NCI-H1694 (cell line): ENCODE data around the gene PLXNC1.

Source experiments
- DNase-seq: peaks from one replicate; lab custom pipeline; 2025; lab: John Stamatoyannopoulos, UW

Gene PLXNC1

GRCh38 chr12:94133964-94134795, 14.2 kb upstream of the PLXNC1 start:
- peak; percentile 65 for DNase-seq

- no peak for DNase-seq
Measured at GRCh38 chr12:94135896-94136295, 12.5 kb upstream of the PLXNC1 start.

- DNase-seq, result no peak
Measured at GRCh38 chr12:94139816-94140215, 8.6 kb upstream of the PLXNC1 start.

DNA sequence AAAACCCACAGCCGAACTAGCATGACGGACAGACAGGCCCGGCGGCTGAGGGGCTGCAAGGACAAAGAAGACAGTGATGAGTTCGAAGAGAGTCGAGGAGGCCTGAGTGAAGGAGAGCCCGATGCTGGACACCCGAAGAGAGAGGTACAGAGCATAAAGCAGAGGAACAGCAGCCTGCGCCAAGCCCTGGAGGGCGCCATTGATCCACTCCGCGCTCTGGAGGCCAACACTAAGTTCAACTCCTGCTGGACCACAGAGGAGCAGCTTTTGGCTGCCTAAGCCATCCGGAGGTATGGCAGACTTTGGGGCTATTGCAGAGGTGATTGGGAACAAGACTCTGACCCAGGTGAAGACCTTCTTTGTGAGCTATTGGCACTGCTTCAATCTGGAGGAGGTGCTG, 7.8 kb upstream of the PLXNC1 start:
- DNase-seq, result no peak

- DNase-seq, result no peak
Measured at GRCh38 chr12:94141004-94141764, 7.2 kb upstream of the PLXNC1 start.

DNA sequence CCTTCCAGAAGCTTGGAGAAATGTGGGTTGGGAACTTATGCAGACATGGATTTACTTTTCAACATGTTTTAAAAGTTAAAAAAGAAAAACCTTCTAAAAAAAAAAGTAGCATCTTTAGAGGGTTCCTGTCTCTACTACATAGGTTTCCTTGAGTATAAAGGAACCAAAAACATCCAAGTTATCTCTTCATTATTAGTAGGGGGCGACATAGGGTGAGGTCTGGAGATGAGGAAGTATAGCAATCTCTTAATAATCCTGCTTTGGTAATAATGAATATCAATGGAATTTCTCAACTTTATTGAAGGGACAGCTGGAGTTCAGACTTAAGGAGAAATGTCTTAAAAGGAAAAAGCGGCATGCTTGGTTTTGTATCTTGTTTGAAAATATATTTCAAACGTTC, 6.5 kb upstream of the PLXNC1 start:
- no peak for DNase-seq

DNA sequence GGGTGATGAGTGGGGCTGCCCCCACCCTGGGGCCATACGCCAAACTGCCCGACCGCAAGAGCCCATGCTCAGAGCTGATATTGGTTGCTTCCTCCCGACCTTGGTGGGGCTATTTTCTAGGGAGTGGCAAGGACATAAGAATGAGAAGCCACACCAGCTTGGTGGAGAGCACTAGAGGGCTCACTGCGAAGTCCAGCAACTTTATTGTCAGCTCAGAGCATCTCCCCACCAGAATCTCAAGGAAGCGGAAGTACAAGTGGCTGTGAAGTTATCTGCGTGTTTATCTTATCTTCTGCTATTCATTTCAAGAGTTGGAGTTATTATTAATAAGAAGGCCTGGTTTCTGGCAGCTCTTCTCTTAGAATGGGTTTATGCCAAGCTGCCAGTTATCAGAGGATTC, 4.9 kb upstream of the PLXNC1 start:
- no peak for DNase-seq

GRCh38 chr12:94143951-94144350, 4.4 kb upstream of the PLXNC1 start:
- DNase-seq, result no peak

- DNase-seq, result no peak
Measured at GRCh38 chr12:94144781-94145180, 3.6 kb upstream of the PLXNC1 start.

DNA sequence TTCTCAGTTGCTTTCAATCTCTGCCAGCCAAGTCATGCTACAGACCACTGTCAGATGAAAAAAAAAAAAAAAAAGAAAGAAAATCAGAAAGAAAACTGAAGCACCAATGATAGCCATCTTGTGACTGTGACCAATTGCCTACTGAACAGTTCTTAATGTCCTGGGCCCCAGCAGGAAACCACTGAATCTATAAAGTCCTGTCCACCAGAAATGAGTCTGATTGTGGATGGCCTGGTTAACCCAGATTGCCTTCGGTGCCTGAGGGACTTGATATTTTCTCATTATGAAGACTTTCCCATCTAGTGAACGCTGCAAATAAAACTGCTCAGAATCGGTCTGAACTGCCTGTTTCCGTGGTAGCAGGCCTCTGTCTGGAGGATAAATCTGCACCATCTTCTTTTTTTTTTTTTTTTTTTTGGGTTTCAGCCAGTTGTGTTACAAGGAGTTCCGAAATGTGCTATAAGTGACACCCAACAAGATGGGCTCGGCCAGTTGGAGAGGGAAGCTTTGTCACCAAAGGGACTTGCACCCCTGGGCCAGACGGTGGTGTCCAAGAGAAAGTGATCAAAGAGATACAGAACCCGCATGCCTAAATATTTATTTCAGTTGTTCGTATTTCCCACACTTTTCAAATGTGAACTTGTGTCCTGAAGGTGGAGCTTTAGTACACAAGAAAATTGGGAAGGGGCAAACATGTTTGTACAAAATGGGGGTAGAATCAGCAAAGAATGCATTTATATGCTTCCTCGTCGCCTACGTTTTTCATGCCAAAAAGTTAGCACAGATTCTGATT, 3.0 kb upstream of the PLXNC1 start:
- DNase-seq, result no peak

DNA sequence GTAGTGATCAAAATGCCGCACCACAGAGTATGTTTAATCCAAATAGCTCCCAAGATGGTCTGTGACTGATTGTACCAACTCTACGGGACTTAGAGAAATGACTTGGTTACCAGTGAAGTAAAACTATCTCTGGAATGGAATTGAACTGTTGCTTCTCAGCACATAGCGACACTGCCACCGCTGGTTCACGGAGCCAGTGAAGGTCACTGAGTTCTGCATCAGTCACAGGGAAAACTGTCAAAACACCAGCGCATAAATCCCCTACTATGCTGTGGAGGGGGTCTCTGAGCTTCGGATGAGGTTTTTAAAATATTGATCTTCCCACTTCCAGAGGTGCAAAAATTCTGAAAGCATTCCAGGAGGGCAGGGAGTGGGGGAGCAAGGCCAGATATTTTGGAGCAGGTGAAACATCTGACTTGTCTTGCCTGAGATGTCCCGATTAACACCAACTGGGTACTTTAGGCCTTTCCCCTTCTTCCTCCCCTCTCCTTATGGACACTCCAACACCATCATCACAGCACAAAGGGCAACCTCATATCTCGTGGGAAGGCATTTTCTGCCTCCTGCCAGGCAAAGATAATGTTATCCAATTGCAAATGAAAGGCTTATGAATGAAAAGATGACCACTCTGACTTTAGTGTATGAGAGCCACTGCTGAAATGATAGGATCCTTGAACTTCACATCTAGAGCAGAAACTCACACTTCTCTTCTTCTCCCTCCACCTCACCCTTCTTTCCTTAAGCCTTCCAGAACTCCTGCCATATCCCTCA, 2.0 kb upstream of the PLXNC1 start:
- DNase-seq, result no peak

DNA sequence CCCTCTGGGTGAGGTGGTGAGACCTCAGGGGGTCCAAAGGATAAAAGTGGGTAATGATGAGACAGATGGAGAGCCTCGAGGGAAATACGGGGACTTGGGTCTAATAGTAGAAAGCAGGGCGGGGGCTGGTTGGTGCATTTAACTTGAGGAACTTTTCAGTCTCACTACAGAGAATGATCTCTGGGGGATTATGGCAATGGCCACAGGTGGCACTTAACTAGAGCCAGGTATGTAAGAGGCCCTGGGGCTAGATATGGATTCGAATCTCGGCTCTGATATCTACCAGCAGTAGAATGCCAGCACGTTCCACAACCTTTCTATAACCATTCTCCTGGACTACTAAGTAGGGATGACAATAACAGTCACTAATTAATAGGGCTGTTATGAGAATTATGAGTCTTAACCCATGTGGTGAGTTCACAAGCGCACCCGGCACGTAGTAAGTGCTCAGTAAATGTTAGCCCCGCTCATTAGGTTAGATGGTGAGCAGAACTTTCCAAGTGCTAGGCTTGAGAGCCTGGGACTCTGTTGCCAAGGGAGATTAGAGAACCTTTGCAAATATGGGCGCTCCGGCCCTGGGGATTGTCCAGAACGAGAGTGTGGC, 888 bp upstream of the PLXNC1 start:
- no peak for DNase-seq

DNA sequence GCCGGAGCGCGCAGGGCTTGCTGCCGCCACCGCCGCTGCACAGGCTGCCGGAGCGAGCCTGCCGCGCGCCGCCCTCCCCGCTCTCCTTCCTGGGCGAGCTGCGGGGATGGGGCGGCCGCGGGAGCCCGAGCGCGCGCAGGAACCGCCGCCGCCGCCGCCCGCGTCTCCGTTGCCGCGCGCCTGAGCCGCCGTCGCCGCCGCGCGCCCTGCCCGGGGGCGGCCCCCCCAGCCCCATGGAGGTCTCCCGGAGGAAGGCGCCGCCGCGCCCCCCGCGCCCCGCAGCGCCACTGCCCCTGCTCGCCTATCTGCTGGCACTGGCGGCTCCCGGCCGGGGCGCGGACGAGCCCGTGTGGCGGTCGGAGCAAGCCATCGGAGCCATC, 352 bp downstream of the PLXNC1 start:
- DNase-seq, result no peak

DNA sequence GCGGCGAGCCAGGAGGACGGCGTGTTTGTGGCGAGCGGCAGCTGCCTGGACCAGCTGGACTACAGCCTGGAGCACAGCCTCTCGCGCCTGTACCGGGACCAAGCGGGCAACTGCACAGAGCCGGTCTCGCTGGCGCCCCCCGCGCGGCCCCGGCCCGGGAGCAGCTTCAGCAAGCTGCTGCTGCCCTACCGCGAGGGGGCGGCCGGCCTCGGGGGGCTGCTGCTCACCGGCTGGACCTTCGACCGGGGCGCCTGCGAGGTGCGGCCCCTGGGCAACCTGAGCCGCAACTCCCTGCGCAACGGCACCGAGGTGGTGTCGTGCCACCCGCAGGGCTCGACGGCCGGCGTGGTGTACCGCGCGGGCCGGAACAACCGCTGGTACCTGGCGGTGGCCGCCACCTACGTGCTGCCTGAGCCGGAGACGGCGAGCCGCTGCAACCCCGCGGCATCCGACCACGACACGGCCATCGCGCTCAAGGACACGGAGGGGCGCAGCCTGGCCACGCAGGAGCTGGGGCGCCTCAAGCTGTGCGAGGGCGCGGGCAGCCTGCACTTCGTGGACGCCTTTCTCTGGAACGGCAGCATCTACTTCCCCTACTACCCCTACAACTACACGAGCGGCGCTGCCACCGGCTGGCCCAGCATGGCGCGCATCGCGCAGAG, 873 bp downstream of the PLXNC1 start:
- no peak for DNase-seq

DNA sequence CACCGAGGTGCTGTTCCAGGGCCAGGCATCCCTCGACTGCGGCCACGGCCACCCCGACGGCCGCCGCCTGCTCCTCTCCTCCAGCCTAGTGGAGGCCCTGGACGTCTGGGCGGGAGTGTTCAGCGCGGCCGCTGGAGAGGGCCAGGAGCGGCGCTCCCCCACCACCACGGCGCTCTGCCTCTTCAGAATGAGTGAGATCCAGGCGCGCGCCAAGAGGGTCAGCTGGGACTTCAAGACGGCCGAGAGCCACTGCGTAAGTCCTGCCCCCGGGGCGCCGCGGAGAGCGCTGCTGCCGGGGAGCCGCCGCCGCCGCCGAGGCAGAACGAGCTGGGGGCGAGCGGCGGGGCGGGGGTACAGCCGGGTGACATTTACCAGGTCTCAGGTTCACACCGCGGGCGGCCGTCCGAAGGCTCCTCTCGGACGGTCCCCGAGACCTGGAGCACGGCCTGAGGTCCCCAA, 1.4 kb downstream of the PLXNC1 start:
- DNase-seq, result no peak

DNA sequence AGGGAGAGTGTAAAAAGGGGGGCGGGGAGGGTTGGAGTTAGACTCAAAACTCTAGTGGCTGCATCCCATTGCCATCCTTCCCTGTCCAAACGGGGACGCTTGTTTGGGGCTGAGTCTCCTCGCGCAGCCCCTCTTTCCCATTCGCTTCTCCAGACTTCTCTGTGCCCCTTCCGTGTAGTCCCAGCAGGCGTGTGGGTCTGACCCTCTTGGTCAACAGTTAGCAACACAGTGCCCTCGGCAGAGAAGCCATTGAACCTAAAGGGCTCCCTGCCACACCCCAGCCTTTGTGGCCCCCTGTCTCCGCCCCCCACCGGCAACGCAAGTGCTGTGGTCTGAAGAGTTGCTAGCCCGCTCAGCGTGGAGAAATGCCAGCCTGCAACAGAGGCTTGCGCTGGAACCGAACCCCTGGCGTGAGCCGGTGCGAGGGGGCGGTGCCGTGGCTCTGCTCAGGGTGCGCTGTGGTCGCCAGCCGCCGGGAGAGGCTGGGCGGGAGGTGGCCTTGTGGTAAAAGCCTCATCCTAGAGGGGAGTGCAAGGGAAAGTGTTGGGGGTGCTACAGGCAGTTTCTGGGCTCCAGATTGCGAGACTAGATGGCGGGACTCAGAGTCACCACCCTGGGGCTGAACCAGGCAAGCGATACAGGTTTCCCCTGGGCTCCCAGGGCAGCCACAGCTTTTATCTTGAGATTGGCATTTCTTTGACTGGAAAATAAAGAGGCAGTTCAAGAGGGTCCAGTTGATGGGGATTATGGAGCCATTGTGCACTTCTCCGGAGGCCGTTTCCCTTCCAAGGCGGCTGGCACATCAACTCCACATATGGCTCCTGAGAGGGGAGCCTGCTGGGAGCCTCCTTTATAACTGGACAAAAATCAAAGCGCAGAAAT, 2.1 kb downstream of the PLXNC1 start:
- no peak for DNase-seq

- no peak for DNase-seq
Measured at GRCh38 chr12:94151582-94151981, 3.2 kb downstream of the PLXNC1 start.

GRCh38 chr12:94152292-94153078, 4.1 kb downstream of the PLXNC1 start:
- DNase-seq, result no peak

DNA sequence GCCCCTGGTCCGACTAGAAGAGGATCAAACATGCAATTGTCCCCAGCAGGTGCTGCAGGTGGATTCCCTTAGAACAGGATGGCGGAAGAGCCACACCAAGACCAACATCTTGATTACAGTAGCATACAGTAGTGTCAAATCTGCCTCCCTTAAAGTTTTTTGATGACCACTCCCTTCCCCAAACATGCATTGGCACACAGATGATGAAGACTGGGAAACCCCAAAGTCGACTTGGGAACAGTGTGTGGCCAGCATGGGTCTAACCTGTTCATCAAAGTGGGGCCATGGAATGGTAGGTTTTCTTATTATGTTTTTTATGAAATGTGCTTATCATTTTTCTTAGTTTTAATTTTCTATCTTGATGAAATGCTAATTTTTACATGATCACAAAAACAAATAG, 8.8 kb downstream of the PLXNC1 start:
- no peak for DNase-seq
